Osteoblast (primary cell): ENCODE results near the gene SPTLC3. TPM values are rescaled to one million over a fixed set of nuclear protein-coding genes. Genes with fewer than 3 reads are reported as not detected.

Experiments
- DNase-seq: peaks from one replicate; pipeline ENCODE4 v3.0.0; 2011; ENCODE audit warnings: low spot score, mixed read lengths; ENCODE audit not compliant: insufficient read length; ENCODE audit errors: missing footprints
- H2AFZ ChIP-seq: 2 replicates; pipeline ENCODE4 v1.6.0; 2011; ENCODE audit warnings: mild to moderate bottlenecking, low read length
- H3K27ac ChIP-seq: 2 replicates; pipeline ENCODE4 v1.5.1; 2011; ENCODE audit warnings: mild to moderate bottlenecking, low read depth, low read length, moderate library complexity
- H3K27me3 ChIP-seq: 2 replicates; pipeline ENCODE4 v1.6.0; 2012; ENCODE audit warnings: mild to moderate bottlenecking, control low read depth, inconsistent platforms, low read length, moderate library complexity; ENCODE audit not compliant: insufficient read depth
- H3K36me3 ChIP-seq: 2 replicates; pipeline ENCODE4 v1.5.1; 2011; ENCODE audit warnings: mild to moderate bottlenecking, low read length, control low read depth, moderate library complexity; ENCODE audit not compliant: insufficient read depth
- H3K4me1 ChIP-seq: 2 replicates; pipeline ENCODE4 v1.5.1; 2011; ENCODE audit warnings: mild to moderate bottlenecking, low read length, control low read depth, moderate library complexity; ENCODE audit not compliant: insufficient read depth
- H3K4me2 ChIP-seq: 2 replicates; pipeline ENCODE4 v1.6.0; 2011; ENCODE audit warnings: mild to moderate bottlenecking, low read length; ENCODE audit not compliant: insufficient read depth
- H3K4me3 ChIP-seq: fragments of 200-600 bp; sonication (generic); 3 replicates; pipeline ENCODE4 v1.5.1; 2012; ENCODE audit warnings: mild to moderate bottlenecking, low read length, inconsistent platforms; ENCODE audit not compliant: insufficient read depth
- H3K79me2 ChIP-seq: 2 replicates; pipeline ENCODE4 v1.6.0; 2012; ENCODE audit warnings: mild to moderate bottlenecking, low read length, control low read depth, inconsistent platforms; ENCODE audit not compliant: insufficient read depth
- H3K9me3 ChIP-seq: 2 replicates; pipeline ENCODE4 v1.5.1; 2011; ENCODE audit warnings: low read depth, low read length, control low read depth
- H4K20me1 ChIP-seq: 2 replicates; pipeline ENCODE4 v1.6.0; 2012; ENCODE audit warnings: mild to moderate bottlenecking, low read length, control low read depth; ENCODE audit not compliant: insufficient read depth
- total RNA-seq: library from RNA; depleted of rRNA; stranded (reverse); fragments of >200 nt; gene quantifications from 2 replicates; pipeline ENCODE4 v1.2.3, GENCODE V29; 2012
- TF ChIP-seq, protein P1 (sequence below): IDR thresholded peaks from 2 replicates; pipeline ENCODE4 v1.5.1; 2011; ENCODE audit warnings: mild to moderate bottlenecking, low read depth, low read length, moderate library complexity; ENCODE audit errors: extremely low read depth

The SPTLC3 gene
- total RNA-seq, 1 donor = 14.8 TPM

DNA sequence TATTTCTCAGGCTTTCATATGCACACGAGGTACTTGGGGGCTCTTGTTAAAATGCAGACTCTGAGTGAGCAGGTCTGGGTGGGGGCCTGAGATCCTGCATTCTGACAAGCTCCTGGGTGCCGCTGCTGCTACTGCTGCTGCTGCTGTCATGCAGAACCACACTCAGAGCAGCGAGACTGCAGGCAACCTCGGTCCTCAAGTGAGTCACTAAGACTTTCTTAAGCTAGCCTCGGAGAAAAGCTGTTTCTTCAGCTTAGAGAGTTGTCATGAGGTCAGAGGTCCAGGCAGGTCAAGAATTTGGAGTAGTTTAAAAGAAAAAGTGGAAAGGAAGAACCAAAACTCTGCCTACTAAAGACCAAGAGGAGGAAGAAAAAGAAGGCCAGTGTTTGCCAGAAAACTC is 92.9 kb downstream of the SPTLC3 start:
- Histone ChIP-seq H3K4me2 (no peak overlapping the region), H3K36me3 (no peaks in the 10 kb centered on the region)
- TF ChIP-seq, protein P1, sequence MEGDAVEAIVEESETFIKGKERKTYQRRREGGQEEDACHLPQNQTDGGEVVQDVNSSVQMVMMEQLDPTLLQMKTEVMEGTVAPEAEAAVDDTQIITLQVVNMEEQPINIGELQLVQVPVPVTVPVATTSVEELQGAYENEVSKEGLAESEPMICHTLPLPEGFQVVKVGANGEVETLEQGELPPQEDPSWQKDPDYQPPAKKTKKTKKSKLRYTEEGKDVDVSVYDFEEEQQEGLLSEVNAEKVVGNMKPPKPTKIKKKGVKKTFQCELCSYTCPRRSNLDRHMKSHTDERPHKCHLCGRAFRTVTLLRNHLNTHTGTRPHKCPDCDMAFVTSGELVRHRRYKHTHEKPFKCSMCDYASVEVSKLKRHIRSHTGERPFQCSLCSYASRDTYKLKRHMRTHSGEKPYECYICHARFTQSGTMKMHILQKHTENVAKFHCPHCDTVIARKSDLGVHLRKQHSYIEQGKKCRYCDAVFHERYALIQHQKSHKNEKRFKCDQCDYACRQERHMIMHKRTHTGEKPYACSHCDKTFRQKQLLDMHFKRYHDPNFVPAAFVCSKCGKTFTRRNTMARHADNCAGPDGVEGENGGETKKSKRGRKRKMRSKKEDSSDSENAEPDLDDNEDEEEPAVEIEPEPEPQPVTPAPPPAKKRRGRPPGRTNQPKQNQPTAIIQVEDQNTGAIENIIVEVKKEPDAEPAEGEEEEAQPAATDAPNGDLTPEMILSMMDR = no peak

DNA sequence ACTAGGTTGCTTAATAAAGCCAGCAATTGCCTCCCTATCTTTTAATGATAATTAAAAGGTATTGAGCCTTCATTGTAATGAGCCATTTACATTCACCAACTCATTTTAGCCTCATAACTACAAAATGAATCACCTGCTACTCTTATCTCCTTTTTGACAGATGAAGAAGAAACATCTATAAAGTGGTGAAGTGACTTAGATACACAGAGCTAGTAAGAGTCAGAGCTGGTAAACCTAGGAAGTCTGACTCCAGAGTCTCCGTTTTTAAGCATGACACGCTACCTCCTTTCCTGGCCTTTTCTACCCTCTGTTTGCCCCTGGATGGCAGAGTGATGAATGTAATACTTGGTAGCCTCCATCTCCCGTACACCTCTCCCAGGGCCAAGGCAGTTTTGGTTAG is 93.5 kb downstream of the SPTLC3 start:
- Histone ChIP-seq H3K36me3 (no peaks in the 10 kb centered on the region), H3K79me2 (no peaks in the 10 kb centered on the region), H3K9me3 (no peaks in the 10 kb centered on the region), H3K27me3 (no peaks in the 10 kb centered on the region), H3K4me3 (no peak overlapping the region), H2AFZ (no peak overlapping the region), H3K4me1 (peaks cover 15% of the 10 kb centered on the region), H3K4me2 (no peak overlapping the region), H3K27ac (peak overlapping the region; percentile 13), H4K20me1 (no peaks in the 10 kb centered on the region)
- TF ChIP-seq, protein P1 = no peak
- peak; percentile 58 for DNase-seq

More for the DNA sequence above, 92.9 kb downstream of the SPTLC3 start:
- Histone ChIP-seq H3K27me3 (no peaks in the 10 kb centered on the region), H3K79me2 (no peaks in the 10 kb centered on the region), H3K27ac (peak overlapping the region; percentile 13), H2AFZ (no peak overlapping the region), H3K4me1 (peaks cover 15% of the 10 kb centered on the region), H3K9me3 (no peaks in the 10 kb centered on the region), H4K20me1 (no peaks in the 10 kb centered on the region), H3K4me3 (no peak overlapping the region)
- DNase-seq = peak; percentile 43

DNA sequence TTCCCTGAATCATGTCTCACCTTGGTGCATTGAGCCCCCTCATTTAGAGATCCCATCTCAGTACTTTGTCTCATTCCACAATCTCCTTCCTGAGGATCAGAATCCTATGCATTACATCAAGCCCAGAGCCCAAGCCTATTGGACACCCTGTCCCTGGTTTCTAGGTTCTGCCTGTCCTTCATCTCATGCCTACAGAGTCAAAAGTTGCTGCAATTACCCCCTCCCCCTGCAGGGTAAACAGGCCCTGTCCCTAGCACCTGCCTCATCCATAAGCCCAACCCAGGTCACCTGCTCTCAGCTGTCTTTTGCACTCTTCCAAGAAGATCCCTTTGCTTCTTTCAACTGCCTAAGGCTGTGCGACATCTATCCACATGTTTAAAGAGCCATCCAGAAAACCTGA is 93.9 kb downstream of the SPTLC3 start:
- TF ChIP-seq, protein P1 = no peak
- H3K9me3 ChIP-seq = no peaks in the 10 kb centered on the region
- no peak for DNase-seq

DNA sequence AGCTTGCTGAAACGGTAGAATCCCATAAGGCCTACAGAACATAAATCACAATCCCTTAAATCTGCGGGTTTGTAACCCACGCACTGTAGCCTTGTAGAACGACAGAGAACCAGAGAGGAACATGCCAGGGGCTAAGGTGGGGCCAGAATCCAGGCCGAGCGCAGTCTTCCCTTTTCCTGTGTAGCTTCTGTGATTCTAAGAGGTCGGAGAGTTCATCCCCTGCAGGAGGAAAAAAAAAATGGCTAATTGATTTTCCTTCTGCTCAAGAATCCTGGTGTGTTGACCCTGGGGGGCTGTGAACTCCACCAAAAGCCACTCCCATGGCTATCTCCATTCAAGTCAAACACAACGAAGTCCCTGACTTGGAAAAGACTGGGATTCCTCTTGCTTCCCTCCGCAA is 96.3 kb downstream of the SPTLC3 start:
- no peak overlapping the region for H3K27ac ChIP-seq
- peaks cover 15% of the 10 kb centered on the region for H3K4me1 ChIP-seq
- H3K9me3 ChIP-seq = no peaks in the 10 kb centered on the region
- no peaks in the 10 kb centered on the region for H3K79me2 ChIP-seq
- H2AFZ ChIP-seq = no peak overlapping the region
- H3K36me3 ChIP-seq = no peaks in the 10 kb centered on the region
- TF ChIP-seq, protein P1 = no peak
- no peak overlapping the region for H3K4me2 ChIP-seq
- no peak for DNase-seq
- H3K27me3 ChIP-seq = no peaks in the 10 kb centered on the region
- H4K20me1 ChIP-seq = no peaks in the 10 kb centered on the region
- H3K4me3 ChIP-seq = no peak overlapping the region

More for the DNA sequence above, 93.9 kb downstream of the SPTLC3 start:
- Histone ChIP-seq H3K79me2 (no peaks in the 10 kb centered on the region), H3K4me1 (peaks cover 15% of the 10 kb centered on the region), H3K27ac (no peak overlapping the region), H3K4me2 (no peak overlapping the region), H3K4me3 (no peak overlapping the region), H4K20me1 (no peaks in the 10 kb centered on the region), H3K36me3 (no peaks in the 10 kb centered on the region), H3K27me3 (no peaks in the 10 kb centered on the region), H2AFZ (no peak overlapping the region)
